GM12874 (cell line): ENCODE data around the gene TLE5.
A peak's percentile ranks its signal among the peaks of the same experiment; 100 is the strongest.

Source experiments
- CTCF ChIP-seq: IDR thresholded peaks from 2 replicates; pipeline ENCODE4 v1.5.1; 2011; ENCODE audit warnings: low read depth, mild to moderate bottlenecking, control low read depth, low read length, moderate library complexity; ENCODE audit not compliant: insufficient read depth

Gene TLE5

GRCh38 chr19:3075605-3076431, 13.5 kb upstream of the TLE5 start:
- peak; percentile 99 for TF ChIP-seq CTCF

DNA sequence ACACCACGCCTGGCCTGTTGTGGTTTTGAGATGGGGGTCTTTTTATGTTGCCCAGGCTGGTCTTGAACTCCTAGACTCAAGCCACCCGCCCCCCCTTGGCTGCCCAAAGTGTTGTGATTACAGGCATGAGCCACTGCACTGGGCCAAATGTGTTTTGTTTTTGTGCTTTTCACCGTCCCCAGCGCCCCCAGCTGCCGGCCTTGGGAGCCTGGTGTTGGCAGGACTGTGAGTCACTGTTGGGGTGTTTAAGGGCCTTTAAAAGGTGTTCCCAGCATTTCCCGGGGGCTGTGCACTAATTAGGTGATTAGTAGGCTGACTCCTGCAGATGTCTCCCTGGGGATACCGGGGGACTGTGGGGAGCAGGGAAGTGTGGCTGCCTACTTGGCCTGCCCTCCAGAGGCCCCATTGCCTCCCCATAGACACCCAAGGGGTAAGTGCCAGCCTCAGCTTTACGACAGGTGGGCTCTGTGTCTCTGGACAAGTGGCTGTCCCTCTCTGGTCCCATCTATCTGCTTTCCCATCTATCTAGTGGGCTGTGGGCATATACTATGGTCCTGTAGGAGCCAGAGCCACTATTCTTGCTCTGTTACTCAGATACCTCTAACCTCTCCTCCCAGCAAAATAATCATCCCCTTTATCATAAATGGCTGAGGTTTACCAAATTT, 11.8 kb upstream of the TLE5 start:
- TF ChIP-seq CTCF: 0 out of 2 replicates have a peak, but pooled peaks have one; percentile 34

- no peak for TF ChIP-seq CTCF
These were observed 10.9 kb upstream of the TLE5 start for GRCh38 chr19:3073159-3073563.

DNA sequence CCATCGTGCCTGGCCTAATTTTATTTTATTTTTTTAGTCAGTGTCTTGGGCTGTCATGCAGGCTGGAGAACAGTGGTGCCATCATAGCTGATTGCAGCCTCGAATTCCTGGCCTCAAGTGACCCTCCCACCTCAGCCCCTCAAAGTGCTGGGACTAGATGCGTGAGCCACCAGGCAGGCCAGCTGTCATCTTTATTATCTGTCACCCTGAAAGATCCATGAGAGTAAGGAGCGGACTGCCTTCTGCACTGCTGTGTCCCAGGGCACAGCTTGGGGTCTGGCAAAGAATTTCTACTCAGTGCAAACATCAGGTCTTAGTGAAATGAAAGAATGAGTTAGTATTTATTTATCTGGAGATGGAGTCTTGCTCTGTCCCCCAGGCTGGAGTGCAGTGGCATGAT, 9.5 kb upstream of the TLE5 start:
- TF ChIP-seq CTCF: no peak

GRCh38 chr19:3068071-3068470, 5.8 kb upstream of the TLE5 start:
- TF ChIP-seq CTCF: no peak

DNA sequence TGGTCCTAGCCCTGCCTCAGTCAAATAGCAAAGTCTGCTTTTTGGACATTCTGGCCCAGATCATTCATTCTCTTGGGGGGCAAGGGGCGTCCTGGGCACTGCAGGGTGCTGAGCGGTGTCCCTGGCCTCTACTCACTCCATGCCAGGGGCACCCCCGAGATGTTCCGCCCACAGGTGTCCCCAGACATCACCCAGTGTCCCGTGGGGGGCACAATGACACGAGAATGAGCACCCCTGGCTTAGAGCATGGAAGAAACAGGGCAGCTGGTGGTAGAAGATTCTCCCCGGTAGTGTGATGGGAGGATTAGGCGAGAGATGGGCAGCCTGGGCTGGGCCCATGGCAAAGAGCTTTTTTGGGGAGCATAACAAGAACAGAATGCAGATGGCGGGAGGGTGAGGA, 5.3 kb upstream of the TLE5 start:
- no peak for TF ChIP-seq CTCF

DNA sequence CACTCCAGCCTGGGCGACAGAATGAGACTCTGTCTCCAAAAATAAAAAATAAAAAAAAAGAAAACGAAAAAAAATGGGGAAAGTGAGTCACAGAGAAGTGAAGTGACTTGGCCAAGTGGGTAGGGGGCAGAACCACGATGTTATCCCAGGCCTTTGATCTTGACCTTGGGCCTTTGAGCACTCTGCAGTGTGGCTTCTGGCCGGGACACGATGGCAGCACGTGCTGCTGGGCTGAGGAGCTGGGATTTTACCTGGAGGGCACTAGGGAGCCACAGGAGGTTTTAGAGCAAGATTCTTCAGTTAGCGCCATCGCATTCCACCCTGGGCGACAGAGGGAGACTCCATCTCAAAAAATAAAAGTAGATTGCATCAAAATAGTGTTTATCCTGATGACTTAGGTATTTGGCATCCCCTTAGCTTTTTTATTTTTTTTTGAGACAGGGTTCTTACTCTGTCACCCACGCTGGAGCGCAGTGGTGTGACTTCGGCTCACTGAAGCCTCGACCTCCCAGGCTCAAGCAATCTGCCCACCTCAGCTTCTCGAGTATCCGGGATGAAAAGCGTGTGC, 4.3 kb upstream of the TLE5 start:
- TF ChIP-seq CTCF: no peak
